ENCODE measurements around the gene SNX3.

Gene SNX3

GRCh38 chr6:108291091-108291490 lies 30.3 kb upstream of the SNX3 start (continued):
- TF ChIP-seq TSHZ2 (CRISPR knock-in tag; IDR thresholded peaks at IDR 0.05) (no peak), GLIS3 (CRISPR knock-in tag; IDR thresholded peaks at IDR 0.05) (no peak)

- TF ChIP-seq ZC3H10 (CRISPR knock-in tag; IDR thresholded peaks at IDR 0.05): no peak
- TF ChIP-seq ISL1 (CRISPR knock-in tag; IDR thresholded peaks at IDR 0.05): no peak
- ATAC-seq: no peak
These were observed 27.9 kb upstream of the SNX3 start for GRCh38 chr6:108288742-108289141.

- TF ChIP-seq ISL1 (CRISPR knock-in tag; IDR thresholded peaks at IDR 0.05): no peak
- no peak for TF ChIP-seq PATZ1 (CRISPR knock-in tag; IDR thresholded peaks at IDR 0.05; ENCODE audit: borderline replicate concordance)
- TF ChIP-seq ZNF565 (CRISPR knock-in tag; conservative IDR thresholded peaks at IDR 0.05; ENCODE audit: low read depth): no peak
- TF ChIP-seq CREB5 (CRISPR knock-in tag; IDR thresholded peaks at IDR 0.05; ENCODE audit: low read depth): no peak
- TF ChIP-seq RARB (CRISPR knock-in tag; IDR thresholded peaks at IDR 0.05): no peak
- no peak for TF ChIP-seq OSR1 (CRISPR knock-in tag; IDR thresholded peaks at IDR 0.05)
- no peak for TF ChIP-seq ARNTL (CRISPR knock-in tag; IDR thresholded peaks at IDR 0.05; ENCODE audit: borderline replicate concordance, low read depth)
- TF ChIP-seq ZFP3 (CRISPR knock-in tag; IDR thresholded peaks at IDR 0.05): no peak
- no peak for TF ChIP-seq ZNF70 (CRISPR knock-in tag; IDR thresholded peaks at IDR 0.05)
- no peak for TF ChIP-seq GLIS3 (CRISPR knock-in tag; IDR thresholded peaks at IDR 0.05)
- no peak for TF ChIP-seq ZC3H10 (CRISPR knock-in tag; IDR thresholded peaks at IDR 0.05)
- TF ChIP-seq TSHZ2 (CRISPR knock-in tag; IDR thresholded peaks at IDR 0.05): no peak
- TF ChIP-seq POU6F1 (CRISPR knock-in tag; IDR thresholded peaks at IDR 0.05; ENCODE audit: borderline replicate concordance, low read depth): no peak
- TF ChIP-seq TCF4 (CRISPR knock-in tag; IDR thresholded peaks at IDR 0.05; ENCODE audit: borderline replicate concordance): no peak
- no peak for TF ChIP-seq CSRNP3 (CRISPR knock-in tag; IDR thresholded peaks at IDR 0.05)
- no peak for TF ChIP-seq BACH2 (CRISPR knock-in tag; IDR thresholded peaks at IDR 0.05; ENCODE audit: borderline replicate concordance)
- ATAC-seq: no peak
These were observed 26.5 kb upstream of the SNX3 start for GRCh38 chr6:108287373-108287772.

Data from SK-N-SH treated with all-trans-retinoic acid at 6 μM for 48 hours (cell line).